Muscle layer of colon (tissue), 2 donors: Measurements from ENCODE around the gene EPS15.
A peak's percentile ranks its signal among the peaks of the same experiment; 100 is the strongest.

Experiments
- H3K27ac ChIP-seq: one replicate; pipeline ENCODE4 v1.7.0; 2013; ENCODE audit warnings: low read depth, mild to moderate bottlenecking, low read length, moderate library complexity
- H3K27me3 ChIP-seq, 2 donors: one replicate each; pipeline ENCODE4 v1.7.0; 2013; ENCODE audit warnings: low read length in 2 of 2, mild to moderate bottlenecking in 2 of 2; ENCODE audit not compliant: insufficient read depth in 2 of 2, control insufficient read depth in 1 of 2
- H3K36me3 ChIP-seq: one replicate; pipeline ENCODE4 v1.7.0; 2013; ENCODE audit warnings: mild to moderate bottlenecking, low read length; ENCODE audit not compliant: insufficient read depth
- H3K4me1 ChIP-seq: one replicate; pipeline ENCODE4 v1.7.0; 2013; ENCODE audit warnings: mild to moderate bottlenecking, low read length; ENCODE audit not compliant: insufficient read depth
- H3K4me3 ChIP-seq, 2 donors: one replicate each; pipeline ENCODE4 v1.7.0; 2013; ENCODE audit warnings: low read length in 2 of 2, low read depth in 1 of 2, mild to moderate bottlenecking in 1 of 2, moderate library complexity in 1 of 2
- H3K9ac ChIP-seq: one replicate; pipeline ENCODE4 v1.7.0; 2013; ENCODE audit warnings: low read length
- H3K9me3 ChIP-seq: one replicate; pipeline ENCODE4 v1.7.0; 2013; ENCODE audit warnings: mild to moderate bottlenecking, low read length
- donor health status: abdominal sarcoma.
- donor health status: Adenocarcinoma of cecum.

The EPS15 gene

DNA sequence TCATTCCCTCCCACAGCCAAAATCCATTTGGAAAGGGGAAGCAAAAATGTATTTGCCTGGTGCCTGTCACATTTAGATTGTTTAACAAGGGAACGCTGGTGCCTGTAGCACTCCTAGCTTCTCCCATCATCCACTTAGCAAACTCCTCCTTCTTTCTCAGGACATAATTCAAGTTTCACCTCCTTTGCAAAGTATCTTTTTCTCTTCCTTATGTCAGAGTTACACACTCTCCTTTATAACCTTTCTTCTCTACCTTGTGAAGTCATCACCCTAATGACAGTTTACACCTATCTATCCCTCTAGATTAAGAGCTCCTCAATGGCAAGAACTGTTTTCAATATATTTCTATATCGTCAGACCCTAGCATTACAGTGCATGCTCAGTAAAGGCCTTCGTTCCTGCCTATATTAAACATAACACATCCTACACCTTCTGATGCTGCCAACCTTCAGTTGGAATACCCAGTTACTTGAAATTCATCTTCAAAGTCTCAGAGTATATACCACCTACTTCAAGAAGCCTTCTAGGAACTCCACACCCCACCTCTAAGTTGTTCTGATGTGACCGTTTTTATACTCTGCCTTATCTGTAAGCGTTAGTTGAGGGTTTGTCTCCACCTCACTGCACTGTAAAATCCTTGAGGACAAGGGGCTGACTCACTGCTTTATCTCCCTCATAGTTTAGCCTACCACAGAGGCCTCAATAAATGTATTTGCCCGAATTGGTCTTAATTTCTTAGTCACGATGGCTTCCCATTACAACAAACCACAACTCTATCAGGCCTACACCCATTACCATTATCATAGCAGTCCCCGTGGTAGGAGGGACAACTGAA is 1.0 kb upstream of the EPS15 start:
- Histone ChIP-seq H3K9ac (no peak overlapping the region), H3K27ac (no peak overlapping the region), H3K4me3 (no peak overlapping the region), H3K36me3 (no peaks in the 10 kb centered on the region), H3K9me3 (no peaks in the 10 kb centered on the region), H3K27me3 (no peaks in the 10 kb centered on the region), H3K4me1 (peaks cover 24% of the 10 kb centered on the region)

GRCh38 chr1:51518586-51519047 is 449 bp downstream of the EPS15 start:
- H3K9me3 ChIP-seq, result no peaks in the 10 kb centered on the region
- peaks cover 35% of the 10 kb centered on the region for H3K4me1 ChIP-seq
- H3K9ac ChIP-seq, result peak overlapping the region; percentile 88
- H3K27me3 ChIP-seq, result no peaks in the 10 kb centered on the region
- H3K27ac ChIP-seq, result peak overlapping the region; percentile 97
- H3K36me3 ChIP-seq, result no peaks in the 10 kb centered on the region
- H3K4me3 ChIP-seq, result peak overlapping the region; percentile 89 to 92

DNA sequence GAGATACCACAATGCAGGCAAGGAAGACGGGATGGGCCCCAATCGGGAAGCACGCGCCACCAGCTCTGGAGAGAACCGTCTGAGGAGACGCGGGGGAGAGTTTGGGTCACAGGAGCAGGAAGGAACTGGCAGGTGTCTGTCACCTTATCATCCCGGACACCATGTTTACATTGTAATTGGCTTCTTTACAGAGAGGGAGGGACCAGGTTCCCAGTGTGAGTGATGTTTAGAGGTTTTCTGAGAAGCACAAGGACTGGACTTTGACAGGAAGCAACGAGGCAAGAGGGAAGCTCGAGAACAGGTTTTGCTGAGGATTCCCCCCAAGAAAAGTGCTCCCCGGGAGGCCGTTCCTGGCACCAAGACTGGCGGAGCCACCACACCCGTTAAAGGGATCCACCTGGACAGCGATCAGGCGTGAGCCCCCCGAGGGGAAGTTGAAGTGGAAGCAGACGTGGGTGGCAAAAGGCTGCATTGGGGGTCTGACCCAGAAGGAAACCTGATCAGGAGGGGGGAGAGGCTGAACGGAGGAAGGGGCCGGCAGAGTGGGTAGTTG is 957 bp downstream of the EPS15 start:
- peaks cover 35% of the 10 kb centered on the region for H3K4me1 ChIP-seq
- H3K9ac ChIP-seq, result peak overlapping the region; percentile 88

GRCh38 chr1:51517361-51518032 is 1.6 kb downstream of the EPS15 start:
- no peaks in the 10 kb centered on the region for H3K27me3 ChIP-seq
- H3K27ac ChIP-seq, result peak overlapping the region; percentile 97
- no peaks in the 10 kb centered on the region for H3K9me3 ChIP-seq
- peak overlapping the region; percentile 88 for H3K9ac ChIP-seq
- H3K36me3 ChIP-seq, result no peaks in the 10 kb centered on the region
- H3K4me1 ChIP-seq, result peaks cover 41% of the 10 kb centered on the region
- peak overlapping the region; percentile 89 to 92 for H3K4me3 ChIP-seq

More for the DNA sequence above, 957 bp downstream of the EPS15 start:
- Histone ChIP-seq H3K27ac (peak overlapping the region; percentile 97), H3K27me3 (no peaks in the 10 kb centered on the region), H3K36me3 (no peaks in the 10 kb centered on the region), H3K4me3 (peak overlapping the region; percentile 89 to 92), H3K9me3 (no peaks in the 10 kb centered on the region)

- peaks cover 49% of the 10 kb centered on the region for H3K4me1 ChIP-seq
- H3K27me3 ChIP-seq, result no peaks in the 10 kb centered on the region
- H3K9me3 ChIP-seq, result no peaks in the 10 kb centered on the region
- H3K36me3 ChIP-seq, result no peaks in the 10 kb centered on the region
- H3K4me3 ChIP-seq, result no peak overlapping the region
- peak overlapping the region; percentile 18 for H3K9ac ChIP-seq
- peak overlapping the region; percentile 34 for H3K27ac ChIP-seq
These were observed 2.4 kb downstream of the EPS15 start for GRCh38 chr1:51516649-51517158.

DNA sequence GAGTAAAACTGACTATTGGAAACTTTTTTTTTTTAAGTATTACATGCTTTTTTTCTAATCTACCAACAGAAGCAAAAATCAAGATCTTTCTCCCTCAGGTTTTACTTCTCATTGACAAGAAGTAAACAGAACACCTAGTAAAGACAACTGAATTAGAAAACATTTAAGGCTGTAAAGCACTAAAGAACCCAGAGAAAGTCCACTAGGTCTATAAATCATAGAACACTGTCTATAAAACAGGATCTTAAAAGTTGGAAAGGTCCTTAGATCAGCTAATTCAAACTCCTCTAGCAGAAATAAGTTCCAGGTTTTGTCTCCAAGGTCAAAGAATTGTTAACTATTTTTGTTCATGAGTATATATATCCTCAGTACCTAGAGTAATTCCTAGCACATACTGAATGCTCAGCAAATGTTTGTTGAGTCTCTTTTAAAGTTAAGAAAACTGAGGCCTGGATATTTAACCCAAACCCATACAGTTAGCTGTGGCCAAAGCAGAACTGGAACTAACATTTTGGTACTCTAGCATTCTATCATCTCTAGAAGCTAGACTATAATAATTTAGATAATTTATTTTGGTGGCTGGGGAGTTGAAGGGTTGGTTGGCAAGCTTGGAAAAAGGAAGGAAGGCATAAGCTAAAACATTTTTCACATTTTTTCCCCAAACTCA is 3.0 kb downstream of the EPS15 start:
- H3K9me3 ChIP-seq, result no peaks in the 10 kb centered on the region
- no peaks in the 10 kb centered on the region for H3K36me3 ChIP-seq
- H3K4me1 ChIP-seq, result peaks cover 49% of the 10 kb centered on the region
- no peak overlapping the region for H3K4me3 ChIP-seq
- H3K9ac ChIP-seq, result peak overlapping the region; percentile 18
- peak overlapping the region; percentile 34 for H3K27ac ChIP-seq
- H3K27me3 ChIP-seq, result no peaks in the 10 kb centered on the region

DNA sequence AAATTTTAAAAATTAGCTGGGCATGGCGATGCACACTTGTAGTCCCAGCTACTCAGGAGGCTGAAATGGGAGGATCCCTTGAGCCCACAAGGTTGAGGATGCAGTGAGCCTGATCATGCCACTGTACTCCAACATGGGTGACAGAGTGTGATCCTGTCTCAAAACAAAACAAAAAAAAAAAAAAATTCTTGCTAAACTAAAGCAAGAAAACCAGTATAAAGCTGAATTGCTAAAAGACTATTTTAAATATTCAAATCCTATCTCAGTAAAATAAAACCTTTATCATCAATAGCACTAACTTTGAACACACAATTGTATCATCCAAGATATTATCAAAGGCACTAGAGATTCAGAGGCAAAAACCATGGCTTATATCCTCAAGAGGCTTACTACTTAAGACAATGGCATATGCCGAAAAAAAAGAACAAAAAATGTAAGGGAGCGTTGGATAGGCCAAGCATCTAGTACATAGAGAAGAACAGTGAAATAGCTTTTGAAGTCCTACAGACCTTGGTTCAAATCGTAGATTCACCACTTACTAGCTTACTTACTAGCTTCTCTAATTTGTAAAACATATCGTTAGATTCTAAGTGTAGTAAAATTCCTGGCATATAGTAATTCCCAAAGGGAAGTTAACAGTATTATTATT is 3.6 kb downstream of the EPS15 start:
- H3K4me3 ChIP-seq, result peak overlapping the region in 1 of 2 donors; percentile 22
- no peak overlapping the region for H3K9ac ChIP-seq
- H3K27me3 ChIP-seq, result no peaks in the 10 kb centered on the region
- H3K9me3 ChIP-seq, result no peaks in the 10 kb centered on the region
- no peaks in the 10 kb centered on the region for H3K36me3 ChIP-seq
- peak overlapping the region; percentile 34 for H3K27ac ChIP-seq
- peaks cover 49% of the 10 kb centered on the region for H3K4me1 ChIP-seq

- H3K9ac ChIP-seq, result no peak overlapping the region
- peaks cover 52% of the 10 kb centered on the region for H3K4me1 ChIP-seq
- peak overlapping the region; percentile 71 for H3K27ac ChIP-seq
- H3K4me3 ChIP-seq, result peak overlapping the region in 1 of 2 donors; percentile 22
- H3K36me3 ChIP-seq, result no peaks in the 10 kb centered on the region
- H3K27me3 ChIP-seq, result no peaks in the 10 kb centered on the region
- no peaks in the 10 kb centered on the region for H3K9me3 ChIP-seq
These were observed 4.3 kb downstream of the EPS15 start for GRCh38 chr1:51514733-51515132.

- no peaks in the 10 kb centered on the region for H3K36me3 ChIP-seq
- no peaks in the 10 kb centered on the region for H3K9me3 ChIP-seq
- peaks cover 57% of the 10 kb centered on the region for H3K4me1 ChIP-seq
- H3K27me3 ChIP-seq, result no peaks in the 10 kb centered on the region
- no peak overlapping the region for H3K4me3 ChIP-seq
- H3K9ac ChIP-seq, result no peak overlapping the region
- no peak overlapping the region for H3K27ac ChIP-seq
These were observed 6.5 kb downstream of the EPS15 start for GRCh38 chr1:51512606-51513005.

DNA sequence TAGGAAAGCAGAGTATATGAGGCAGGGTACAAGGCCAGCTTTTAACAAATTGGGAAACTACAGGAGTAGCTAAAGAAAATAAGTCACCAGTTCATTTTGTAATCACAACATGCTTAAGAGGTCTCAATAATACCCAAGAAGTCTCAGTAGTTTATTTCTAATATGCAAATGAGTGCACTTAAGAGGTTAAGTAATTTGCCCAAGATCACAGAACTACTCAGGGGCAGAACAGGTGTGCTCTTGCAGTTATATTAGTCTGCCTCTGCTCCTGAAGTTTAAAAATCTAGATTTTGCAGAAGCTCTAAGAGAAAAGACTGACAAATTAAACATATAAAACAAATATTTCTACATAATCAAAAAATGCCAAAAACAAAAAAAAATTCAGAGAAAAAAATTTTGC is 6.9 kb downstream of the EPS15 start:
- H3K27me3 ChIP-seq, result no peaks in the 10 kb centered on the region
- H3K27ac ChIP-seq, result no peak overlapping the region
- H3K9me3 ChIP-seq, result no peaks in the 10 kb centered on the region
- H3K4me3 ChIP-seq, result no peak overlapping the region
- H3K36me3 ChIP-seq, result no peaks in the 10 kb centered on the region
- H3K4me1 ChIP-seq, result peaks cover 57% of the 10 kb centered on the region
- no peak overlapping the region for H3K9ac ChIP-seq
